ENCODE data around the gene NAGPA. TPM values are rescaled to one million over a fixed set of nuclear protein-coding genes. Genes with fewer than 3 reads are reported as not detected.

The NAGPA gene
- total RNA-seq, 1 experiment from 2014 or later: 12.6 TPM

DNA sequence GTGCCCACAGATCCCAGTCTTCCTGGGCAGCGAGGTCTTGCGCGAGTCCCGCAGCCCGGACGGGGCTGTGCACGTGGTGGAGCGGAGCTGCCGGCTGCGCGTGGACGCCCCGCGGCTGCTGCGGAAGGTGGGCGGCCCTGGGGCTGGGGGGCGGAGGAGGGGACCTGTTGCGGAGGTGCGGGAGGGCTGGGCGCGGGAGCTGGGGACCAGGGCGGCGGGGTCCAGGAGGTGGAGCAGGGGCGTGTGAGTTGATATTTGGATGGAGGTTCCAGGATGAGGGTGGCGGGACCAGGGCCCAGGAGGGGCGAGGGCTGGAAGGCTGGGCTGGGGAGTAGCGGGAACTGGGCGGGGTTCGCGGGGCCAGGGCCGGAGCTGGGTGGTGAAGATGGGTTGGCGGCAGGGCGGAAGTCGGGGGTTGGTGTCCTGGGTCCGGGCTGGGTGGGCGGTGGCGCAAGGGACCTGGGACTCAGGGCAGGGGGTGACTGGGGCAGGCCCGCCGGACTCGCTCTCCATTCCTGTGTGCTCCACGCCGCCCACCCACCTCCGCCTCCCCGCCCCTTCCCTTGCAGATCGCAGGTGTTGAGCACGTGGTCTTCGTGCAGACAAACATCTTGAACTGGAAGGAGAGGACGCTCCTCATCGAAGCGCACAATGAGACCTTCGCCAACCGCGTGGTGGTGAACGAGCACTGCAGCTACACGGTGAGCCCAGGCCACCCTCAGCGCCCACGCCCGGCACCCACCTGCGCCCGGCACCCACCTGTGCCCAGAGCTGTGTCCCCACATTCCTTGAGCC lies 46.0 kb downstream of the NAGPA start:
- Histone ChIP-seq H3K4me2 (ENCODE audit: low read depth, low read length, poor library complexity, severe bottlenecking) (no peak overlapping the region), H3K36me3 (ENCODE audit: insufficient read depth, low read length) (no peaks in the 10 kb centered on the region), H3K27ac (ENCODE audit: low read length) (no peak overlapping the region), H3K9ac (ENCODE audit: low read length) (no peak overlapping the region), H2AFZ (ENCODE audit: low read length) (no peak overlapping the region), H3K27me3 (ENCODE audit: low read length) (no peaks in the 10 kb centered on the region), H3K9me3 (ENCODE audit: low read length) (0 out of 2 replicates have a peak, but pooled peaks cover 2% of the 10 kb centered on the region), H3K4me1 (ENCODE audit: low read length) (peaks cover 7% of the 10 kb centered on the region), H3K4me3 (ENCODE audit: low read length) (no peak overlapping the region), H3K79me2 (ENCODE audit: low read length) (no peaks in the 10 kb centered on the region), H4K20me1 (ENCODE audit: insufficient read depth, low read depth, low read length) (no peaks in the 10 kb centered on the region), H3K9me2 (replicated peaks; ENCODE audit: insufficient read depth, low read length) (no peaks in the 10 kb centered on the region)
- peak; percentile 27 for DNase-seq

GRCh38 chr16:4987250-4987579 lies 46.5 kb downstream of the NAGPA start:
- peaks cover 7% of the 10 kb centered on the region for H3K4me1 ChIP-seq (ENCODE audit: low read length)
- H3K9ac ChIP-seq (ENCODE audit: low read length): no peak overlapping the region
- H3K36me3 ChIP-seq (ENCODE audit: insufficient read depth, low read length): no peaks in the 10 kb centered on the region
- peak; percentile 10 for DNase-seq
- H3K27ac ChIP-seq (ENCODE audit: low read length): no peak overlapping the region
- no peaks in the 10 kb centered on the region for H3K79me2 ChIP-seq (ENCODE audit: low read length)
- H3K9me3 ChIP-seq (ENCODE audit: low read length): 0 out of 2 replicates have a peak, but pooled peaks cover 2% of the 10 kb centered on the region
- H3K27me3 ChIP-seq (ENCODE audit: low read length): no peaks in the 10 kb centered on the region
- H4K20me1 ChIP-seq (ENCODE audit: insufficient read depth, low read depth, low read length): no peaks in the 10 kb centered on the region
- no peak overlapping the region for H2AFZ ChIP-seq (ENCODE audit: low read length)
- no peak overlapping the region for H3K4me2 ChIP-seq (ENCODE audit: low read depth, low read length, poor library complexity, severe bottlenecking)
- H3K4me3 ChIP-seq (ENCODE audit: low read length): no peak overlapping the region
- H3K9me2 ChIP-seq (replicated peaks; ENCODE audit: insufficient read depth, low read length): no peaks in the 10 kb centered on the region

DNA sequence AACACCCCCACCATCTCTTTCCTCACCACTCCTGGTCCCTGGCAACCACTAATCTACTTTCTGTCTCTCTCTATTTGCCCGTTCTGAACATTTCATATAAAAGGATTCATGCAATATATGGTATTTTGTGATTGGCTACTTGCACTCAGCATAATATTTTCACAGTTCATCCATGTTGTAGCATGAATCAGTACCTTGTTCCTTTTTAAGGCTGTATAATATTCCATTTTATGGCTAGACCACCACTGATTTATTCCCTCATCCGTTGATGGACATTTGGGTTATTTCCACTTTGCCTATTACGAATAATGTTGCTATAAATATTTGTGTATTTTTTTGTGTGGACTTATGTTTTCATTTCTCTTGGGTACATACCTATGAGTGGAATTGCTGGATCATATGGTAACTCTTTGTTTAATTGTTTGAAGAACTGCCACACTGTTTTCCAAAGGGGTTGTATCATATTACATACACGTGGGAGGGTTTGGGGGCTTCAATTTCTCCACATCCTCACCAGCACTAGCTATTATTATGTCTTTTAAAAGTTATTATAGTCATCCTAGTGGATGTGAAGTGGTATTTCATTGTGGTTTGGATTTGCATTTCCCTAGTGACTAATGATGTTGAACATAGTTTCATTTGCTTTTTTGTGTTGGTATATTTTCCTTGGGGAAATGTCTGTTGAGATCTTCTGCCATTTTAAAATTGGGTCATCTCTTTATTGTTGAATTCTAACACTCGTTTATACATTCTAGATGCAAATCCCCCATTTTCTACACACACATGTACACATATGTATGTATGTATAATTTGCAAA lies 49.4 kb downstream of the NAGPA start:
- 0 out of 2 replicates have a peak, but pooled peaks cover 2% of the 10 kb centered on the region for H3K9me3 ChIP-seq (ENCODE audit: low read length)
- DNase-seq: peak; percentile 54
- no peak overlapping the region for H2AFZ ChIP-seq (ENCODE audit: low read length)
- H3K9ac ChIP-seq (ENCODE audit: low read length): no peak overlapping the region
- peak overlapping the region; percentile 12 for H3K4me2 ChIP-seq (ENCODE audit: low read depth, low read length, poor library complexity, severe bottlenecking)
- no peaks in the 10 kb centered on the region for H3K9me2 ChIP-seq (replicated peaks; ENCODE audit: insufficient read depth, low read length)
- H4K20me1 ChIP-seq (ENCODE audit: insufficient read depth, low read depth, low read length): no peaks in the 10 kb centered on the region
- no peaks in the 10 kb centered on the region for H3K36me3 ChIP-seq (ENCODE audit: insufficient read depth, low read length)
- H3K79me2 ChIP-seq (ENCODE audit: low read length): no peaks in the 10 kb centered on the region
- no peak overlapping the region for H3K4me3 ChIP-seq (ENCODE audit: low read length)
- H3K4me1 ChIP-seq (ENCODE audit: low read length): peaks cover 7% of the 10 kb centered on the region
- H3K27me3 ChIP-seq (ENCODE audit: low read length): no peaks in the 10 kb centered on the region
- no peak overlapping the region for H3K27ac ChIP-seq (ENCODE audit: low read length)

- 0 out of 2 replicates have a peak, but pooled peaks cover 2% of the 10 kb centered on the region for H3K9me3 ChIP-seq (ENCODE audit: low read length)
- no peak overlapping the region for H3K4me2 ChIP-seq (ENCODE audit: low read depth, low read length, poor library complexity, severe bottlenecking)
- no peaks in the 10 kb centered on the region for H3K9me2 ChIP-seq (replicated peaks; ENCODE audit: insufficient read depth, low read length)
- H3K79me2 ChIP-seq (ENCODE audit: low read length): no peaks in the 10 kb centered on the region
- peaks cover 9% of the 10 kb centered on the region for H3K4me1 ChIP-seq (ENCODE audit: low read length)
- no peaks in the 10 kb centered on the region for H3K36me3 ChIP-seq (ENCODE audit: insufficient read depth, low read length)
- H2AFZ ChIP-seq (ENCODE audit: low read length): no peak overlapping the region
- H3K27ac ChIP-seq (ENCODE audit: low read length): no peak overlapping the region
- H3K9ac ChIP-seq (ENCODE audit: low read length): no peak overlapping the region
- H3K27me3 ChIP-seq (ENCODE audit: low read length): no peaks in the 10 kb centered on the region
- no peaks in the 10 kb centered on the region for H4K20me1 ChIP-seq (ENCODE audit: insufficient read depth, low read depth, low read length)
- no peak overlapping the region for H3K4me3 ChIP-seq (ENCODE audit: low read length)
- DNase-seq: peak; percentile 22
Observed at GRCh38 chr16:4982056-4982867, 51.5 kb downstream of the NAGPA start.

DNA sequence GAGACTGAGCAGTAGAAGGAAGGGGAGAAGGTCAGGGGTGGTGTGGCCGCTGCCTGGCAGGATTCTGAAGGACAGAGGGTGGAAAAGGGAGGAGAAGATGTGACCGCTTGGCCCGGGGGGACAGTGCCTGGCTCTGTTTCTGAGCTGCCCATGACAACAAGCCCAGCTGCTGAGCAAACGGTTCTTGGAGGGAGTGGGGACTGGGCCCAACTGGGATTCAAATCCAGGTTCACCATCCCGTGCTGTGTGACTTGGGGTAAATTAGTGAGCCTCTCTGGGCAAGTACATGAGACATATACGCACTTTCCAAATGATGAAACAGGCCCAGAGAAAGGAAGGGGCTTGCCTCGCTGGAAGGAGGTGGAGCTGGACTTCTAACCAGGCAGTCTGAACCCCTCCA lies 52.3 kb downstream of the NAGPA start:
- Histone ChIP-seq H3K79me2 (ENCODE audit: low read length) (no peaks in the 10 kb centered on the region), H3K9me2 (replicated peaks; ENCODE audit: insufficient read depth, low read length) (no peaks in the 10 kb centered on the region), H3K27ac (ENCODE audit: low read length) (no peak overlapping the region), H2AFZ (ENCODE audit: low read length) (no peak overlapping the region), H3K36me3 (ENCODE audit: insufficient read depth, low read length) (no peaks in the 10 kb centered on the region), H3K27me3 (ENCODE audit: low read length) (no peaks in the 10 kb centered on the region), H3K4me1 (ENCODE audit: low read length) (peaks cover 14% of the 10 kb centered on the region), H3K4me3 (ENCODE audit: low read length) (no peak overlapping the region), H3K4me2 (ENCODE audit: low read depth, low read length, poor library complexity, severe bottlenecking) (no peak overlapping the region), H3K9me3 (ENCODE audit: low read length) (0 out of 2 replicates have a peak, but pooled peaks cover 2% of the 10 kb centered on the region), H4K20me1 (ENCODE audit: insufficient read depth, low read depth, low read length) (no peaks in the 10 kb centered on the region), H3K9ac (ENCODE audit: low read length) (no peak overlapping the region)
- DNase-seq: no peak

GRCh38 chr16:4980691-4981090 lies 53.0 kb downstream of the NAGPA start:
- peaks cover 22% of the 10 kb centered on the region for H3K4me1 ChIP-seq (ENCODE audit: low read length)
- H3K4me3 ChIP-seq (ENCODE audit: low read length): no peak overlapping the region
- no peaks in the 10 kb centered on the region for H3K36me3 ChIP-seq (ENCODE audit: insufficient read depth, low read length)
- H3K4me2 ChIP-seq (ENCODE audit: low read depth, low read length, poor library complexity, severe bottlenecking): no peak overlapping the region
- no peak for DNase-seq
- no peak overlapping the region for H2AFZ ChIP-seq (ENCODE audit: low read length)
- H3K9me3 ChIP-seq (ENCODE audit: low read length): 0 out of 2 replicates have a peak, but pooled peaks cover 2% of the 10 kb centered on the region
- H3K9me2 ChIP-seq (replicated peaks; ENCODE audit: insufficient read depth, low read length): no peaks in the 10 kb centered on the region
- H3K27me3 ChIP-seq (ENCODE audit: low read length): no peaks in the 10 kb centered on the region
- no peaks in the 10 kb centered on the region for H4K20me1 ChIP-seq (ENCODE audit: insufficient read depth, low read depth, low read length)
- no peaks in the 10 kb centered on the region for H3K79me2 ChIP-seq (ENCODE audit: low read length)
- no peak overlapping the region for H3K27ac ChIP-seq (ENCODE audit: low read length)
- H3K9ac ChIP-seq (ENCODE audit: low read length): no peak overlapping the region

- no peak overlapping the region for H3K27ac ChIP-seq (ENCODE audit: low read length)
- H3K36me3 ChIP-seq (ENCODE audit: insufficient read depth, low read length): no peaks in the 10 kb centered on the region
- no peaks in the 10 kb centered on the region for H3K27me3 ChIP-seq (ENCODE audit: low read length)
- no peaks in the 10 kb centered on the region for H3K9me2 ChIP-seq (replicated peaks; ENCODE audit: insufficient read depth, low read length)
- H3K9me3 ChIP-seq (ENCODE audit: low read length): 0 out of 2 replicates have a peak, but pooled peaks cover 2% of the 10 kb centered on the region
- no peak overlapping the region for H3K4me2 ChIP-seq (ENCODE audit: low read depth, low read length, poor library complexity, severe bottlenecking)
- no peak for DNase-seq
- no peaks in the 10 kb centered on the region for H4K20me1 ChIP-seq (ENCODE audit: insufficient read depth, low read depth, low read length)
- no peak overlapping the region for H3K4me3 ChIP-seq (ENCODE audit: low read length)
- no peak overlapping the region for H3K9ac ChIP-seq (ENCODE audit: low read length)
- peaks cover 24% of the 10 kb centered on the region for H3K4me1 ChIP-seq (ENCODE audit: low read length)
- H2AFZ ChIP-seq (ENCODE audit: low read length): no peak overlapping the region
- H3K79me2 ChIP-seq (ENCODE audit: low read length): no peaks in the 10 kb centered on the region
Observed at GRCh38 chr16:4979736-4980660, 53.7 kb downstream of the NAGPA start.
